SKM-1 treated with dmso at 0.1 percent for 144 hours (cell line): ENCODE measurements around the gene GCNT4.

Experiments
- DNase-seq: peaks from one replicate; lab custom pipeline; 2025; ENCODE audit not compliant: unreplicated experiment; lab: John Stamatoyannopoulos, UW

The GCNT4 gene

DNA sequence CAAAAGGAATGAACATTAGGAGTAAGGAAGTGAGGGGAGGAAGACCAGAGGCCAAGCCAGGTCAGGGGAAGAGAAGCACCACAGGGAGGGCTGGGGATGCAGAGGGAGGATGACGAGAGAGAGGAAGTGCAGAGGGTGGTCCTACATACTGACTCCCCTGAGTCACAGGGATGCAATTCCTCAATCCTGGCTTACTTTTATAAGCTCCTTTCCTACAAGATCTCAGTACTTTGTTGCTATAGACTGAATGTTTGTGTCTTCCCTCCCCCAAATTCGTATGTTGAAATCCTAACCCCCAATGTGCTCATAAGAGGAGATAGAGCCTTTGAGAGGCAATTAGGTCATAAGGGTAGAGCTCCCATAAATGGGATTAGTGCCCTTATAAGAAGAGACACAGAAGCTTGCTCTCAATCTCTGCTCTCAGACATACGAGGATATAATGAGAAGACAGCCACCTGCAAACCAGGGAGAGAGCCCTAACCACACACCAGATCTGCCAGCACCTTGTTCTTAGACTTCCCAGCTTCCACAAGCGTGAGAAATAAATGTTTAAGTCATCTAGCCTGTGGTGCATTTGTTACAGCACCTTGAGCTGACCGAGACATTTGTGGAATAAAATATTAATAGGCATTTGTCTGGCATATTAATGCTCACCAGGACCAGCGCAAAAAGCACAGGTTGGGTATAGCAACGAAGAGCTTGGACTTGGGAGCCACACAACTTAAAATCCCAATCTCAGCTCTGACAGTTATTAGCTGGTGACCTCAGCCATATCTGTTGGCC lies 33.4 kb downstream of the GCNT4 start:
- DNase-seq = no peak

DNA sequence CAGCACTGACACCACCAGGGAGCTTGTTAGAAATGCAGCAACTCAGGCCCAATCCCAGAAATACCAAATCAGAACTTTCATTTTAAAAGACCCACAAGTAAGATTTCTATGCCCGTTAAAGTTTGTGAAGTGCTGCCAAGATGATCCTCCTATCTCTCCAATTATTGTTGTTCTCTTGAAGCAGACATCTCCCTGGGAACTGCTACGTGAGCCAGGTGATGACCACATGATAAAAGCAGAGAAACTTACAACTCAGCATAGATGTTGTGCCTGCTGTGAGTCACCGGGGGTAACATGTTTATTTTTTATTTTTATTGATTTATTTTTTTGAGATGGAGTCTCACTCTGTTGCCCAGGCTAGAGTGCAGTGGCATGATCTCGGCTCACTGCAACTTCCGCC lies 34.4 kb downstream of the GCNT4 start:
- DNase-seq = no peak

DNA sequence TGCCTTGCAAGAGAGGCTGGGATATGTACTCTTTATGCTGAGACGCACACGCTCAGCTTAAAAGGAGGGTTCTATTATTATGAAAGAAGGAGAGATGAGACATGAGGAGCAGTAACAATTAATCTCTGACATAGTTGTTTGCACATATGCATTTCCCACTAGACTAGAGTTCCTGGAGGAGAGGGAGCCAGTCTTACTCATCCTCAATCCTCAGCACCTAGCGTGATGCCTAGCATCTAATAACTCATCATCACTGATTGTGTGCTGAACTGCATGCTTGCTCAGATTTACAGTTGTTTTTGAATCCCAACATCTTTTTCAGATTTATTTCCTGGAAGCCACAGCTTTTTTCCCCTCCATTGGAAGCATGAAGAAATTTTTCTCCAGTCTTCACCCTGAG lies 35.5 kb downstream of the GCNT4 start:
- no peak for DNase-seq

DNA sequence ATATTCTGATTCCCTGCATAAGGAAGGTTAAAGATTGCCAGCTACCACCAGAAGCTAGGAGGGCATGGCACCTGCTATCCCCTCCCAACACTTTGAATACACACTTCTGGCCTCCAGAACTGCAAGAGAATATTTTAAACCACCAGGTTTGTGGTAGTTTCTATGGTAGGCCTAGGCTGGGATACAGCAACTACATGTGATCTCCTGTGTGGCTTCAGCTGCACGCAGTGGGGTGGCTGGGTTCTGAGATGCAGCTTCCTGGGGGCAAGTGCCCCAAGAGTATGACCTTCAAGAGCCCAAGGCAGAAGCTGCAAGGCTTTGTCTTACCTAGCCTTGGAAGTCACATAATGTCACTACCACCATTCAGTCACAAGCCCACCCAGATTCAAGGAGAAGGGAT lies 39.6 kb downstream of the GCNT4 start:
- DNase-seq = no peak

DNA sequence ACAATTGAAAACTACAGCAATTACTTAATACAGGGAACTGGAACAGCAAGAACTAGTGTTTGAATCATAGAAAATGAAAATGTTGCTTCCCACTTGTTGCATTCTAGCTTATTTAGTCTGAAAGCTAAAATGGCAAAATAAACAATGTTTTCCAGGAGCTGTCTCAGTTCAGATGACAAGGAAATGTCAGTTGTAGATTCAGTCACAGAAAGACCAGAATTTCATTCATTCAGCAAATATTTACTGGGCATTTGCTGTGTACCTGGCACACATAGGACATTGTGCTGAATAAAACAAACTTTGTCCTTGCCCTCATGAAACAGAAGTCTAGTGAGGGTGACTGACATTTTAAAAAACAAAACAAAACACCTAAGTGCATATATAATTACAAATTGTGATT lies 41.5 kb downstream of the GCNT4 start:
- no peak for DNase-seq

DNA sequence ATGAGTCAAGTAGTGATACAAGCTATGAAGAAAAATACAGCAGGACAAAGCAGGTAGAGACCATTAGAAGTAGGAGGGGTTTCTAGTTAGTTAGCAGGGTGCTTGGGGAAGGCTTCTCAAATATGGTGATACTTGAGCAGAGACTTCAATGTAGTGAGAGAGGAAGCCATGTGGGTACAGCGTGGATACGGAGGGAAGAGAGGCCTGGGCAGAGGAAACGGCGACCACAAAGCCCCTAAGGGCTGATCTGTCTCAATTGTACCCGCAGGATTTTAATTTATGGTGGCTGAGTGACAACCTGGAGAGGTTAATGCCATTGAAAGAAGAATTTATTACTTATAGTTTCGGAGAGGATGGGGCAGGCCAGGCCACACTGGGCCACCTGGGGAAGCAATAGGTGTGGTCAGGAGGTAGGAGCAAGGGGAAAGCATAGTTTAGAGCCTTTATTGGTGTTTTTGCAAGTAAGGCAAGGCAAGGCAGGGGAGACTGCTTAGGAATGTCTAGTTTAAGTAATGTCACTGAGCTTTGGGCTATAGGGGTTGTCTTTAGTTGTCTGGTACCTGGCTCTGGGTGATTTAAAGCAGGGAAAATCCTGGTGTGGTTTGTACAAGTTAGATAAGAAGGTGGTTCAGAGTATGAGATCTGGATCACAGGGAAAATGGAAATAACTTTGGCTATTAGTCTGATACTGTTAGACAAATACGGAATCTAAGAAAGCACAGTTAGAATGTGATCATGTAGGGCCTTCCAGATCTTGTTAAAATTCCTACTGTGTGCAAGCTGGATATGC lies 42.6 kb downstream of the GCNT4 start:
- DNase-seq = no peak

DNA sequence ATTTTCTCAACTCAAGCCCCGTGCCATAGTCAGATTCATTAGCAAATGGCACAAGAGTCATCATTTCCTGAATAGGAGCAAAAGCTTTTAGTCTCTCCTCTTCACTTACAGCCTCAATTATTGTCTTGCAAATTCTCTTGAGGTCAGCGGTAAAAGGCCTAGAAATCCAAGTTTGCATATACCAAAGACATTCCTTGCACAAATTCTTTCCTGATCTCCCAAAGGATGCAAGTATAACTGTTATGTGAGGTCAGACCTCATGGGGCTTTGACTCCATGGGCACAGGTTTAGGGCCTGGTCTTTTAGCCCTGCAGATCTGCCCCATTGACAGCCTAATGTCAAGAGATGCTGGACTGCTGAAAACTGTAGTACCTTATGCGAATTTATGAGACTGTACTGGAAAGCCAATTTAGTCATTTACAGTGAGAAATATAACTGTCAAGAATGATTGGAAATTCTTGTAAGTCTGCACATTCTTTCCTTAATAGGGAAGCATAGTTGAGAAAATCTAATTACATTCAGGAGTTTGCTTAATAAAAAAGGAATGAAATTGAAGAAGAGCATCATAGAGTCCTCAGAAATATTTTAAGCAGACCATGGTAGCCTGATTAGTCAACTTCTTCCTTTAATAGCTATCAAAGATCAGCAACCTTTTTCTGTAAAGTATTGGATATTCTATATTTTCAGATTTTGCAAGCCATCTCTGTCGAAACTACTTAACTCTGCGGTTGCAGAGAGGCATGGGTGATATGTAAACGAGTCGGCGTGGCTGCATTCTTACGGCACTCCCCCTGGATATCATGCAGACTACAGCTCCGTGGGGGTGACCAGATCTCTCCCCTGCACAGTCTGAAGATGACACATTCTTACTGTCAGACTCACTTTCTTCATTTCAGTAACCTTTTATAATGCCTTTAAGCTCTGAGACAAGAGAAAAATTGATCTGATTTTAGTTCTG lies 45.2 kb downstream of the GCNT4 start:
- no peak for DNase-seq

DNA sequence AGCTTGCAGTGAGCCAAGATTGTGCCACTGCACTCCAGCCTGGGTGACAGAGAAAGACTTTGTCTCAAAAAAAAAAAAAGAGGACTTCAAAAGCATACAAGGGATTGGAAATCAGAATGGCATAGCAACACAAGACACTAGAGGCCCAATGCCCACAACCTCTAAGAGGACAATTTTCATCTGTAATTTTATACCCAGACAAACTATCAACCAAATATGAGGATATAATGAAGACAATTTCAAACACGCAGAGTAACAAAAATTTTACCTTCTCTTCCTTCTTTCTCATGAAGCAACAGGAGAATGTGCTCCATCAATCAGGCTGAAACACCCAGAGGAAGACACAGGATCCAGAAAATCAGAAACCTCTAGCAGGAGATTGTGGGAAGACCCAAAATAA lies 46.8 kb downstream of the GCNT4 start:
- DNase-seq = no peak
